GM21447 (cell line): ENCODE measurements around the gene NOTCH3.

Source experiments
- ATAC-seq: cut with Tn5 transposase; IDR thresholded peaks from one replicate; pipeline ENCODE4 v1.9.1; 2021; ENCODE audit not compliant: unreplicated experiment

NOTCH3 gene

DNA sequence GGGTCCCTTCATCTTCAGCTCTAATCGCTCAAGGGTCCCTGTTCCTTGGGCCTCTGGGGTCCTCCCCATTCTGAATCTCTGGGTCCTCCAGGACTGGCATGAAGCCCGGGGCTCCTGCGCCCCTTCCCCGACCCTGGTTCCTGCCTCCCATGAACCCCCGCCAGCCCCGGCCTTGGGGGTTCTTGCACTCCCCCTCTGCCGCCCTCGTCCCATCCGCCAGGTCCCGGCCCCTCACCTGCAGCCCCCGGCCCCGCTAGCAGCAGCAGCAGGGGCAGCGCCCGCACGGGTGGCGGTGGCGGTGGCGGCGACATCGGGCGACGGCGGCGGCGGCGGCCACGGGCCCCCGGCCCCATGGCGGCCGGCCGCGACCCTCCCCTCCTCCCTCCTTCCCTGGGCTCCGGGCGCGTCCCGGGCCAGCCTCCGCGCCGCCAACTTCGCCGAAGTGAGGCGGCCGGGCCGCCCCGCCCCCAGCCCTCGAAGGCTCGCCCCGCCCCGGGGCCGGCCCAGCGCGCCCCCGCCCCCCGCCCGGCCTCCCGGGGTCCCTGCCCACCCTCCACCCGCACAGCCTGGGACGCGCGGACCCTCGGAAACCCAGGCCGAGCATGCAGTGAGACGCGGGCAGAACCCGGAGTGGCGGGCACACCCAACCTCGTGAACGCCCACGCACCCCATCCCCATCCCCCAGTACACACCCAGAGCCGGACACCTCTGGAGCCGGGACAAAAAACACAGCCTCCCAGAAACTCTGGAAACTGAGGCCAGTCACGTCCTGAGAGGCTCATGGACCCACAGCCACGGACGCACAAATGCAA is at the start of gene NOTCH3:
TSS of gene NOTCH3 (minus strand) at position 443 of the 812 bp plus-strand sequence. CDS start at position 353, 90 bp downstream.
- no peak for ATAC-seq

DNA sequence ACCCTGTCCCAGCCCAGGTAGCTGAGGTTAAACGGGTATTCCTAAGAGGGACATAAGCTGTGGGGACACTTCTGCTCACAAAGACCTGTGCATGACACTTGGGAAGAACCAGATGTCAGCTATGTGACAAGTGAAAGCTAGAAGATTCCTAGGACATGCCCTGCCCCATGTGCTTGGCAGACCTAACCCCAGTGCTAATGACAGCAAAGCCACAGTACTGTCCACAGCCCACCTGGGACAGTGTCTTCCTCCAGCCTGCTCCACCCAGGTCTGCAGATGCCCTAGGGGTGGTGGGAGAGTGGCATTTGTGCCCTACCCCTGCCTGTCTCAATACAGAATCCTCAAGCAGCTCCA is 49.8 kb upstream of the NOTCH3 start:
- ATAC-seq, result no peak

DNA sequence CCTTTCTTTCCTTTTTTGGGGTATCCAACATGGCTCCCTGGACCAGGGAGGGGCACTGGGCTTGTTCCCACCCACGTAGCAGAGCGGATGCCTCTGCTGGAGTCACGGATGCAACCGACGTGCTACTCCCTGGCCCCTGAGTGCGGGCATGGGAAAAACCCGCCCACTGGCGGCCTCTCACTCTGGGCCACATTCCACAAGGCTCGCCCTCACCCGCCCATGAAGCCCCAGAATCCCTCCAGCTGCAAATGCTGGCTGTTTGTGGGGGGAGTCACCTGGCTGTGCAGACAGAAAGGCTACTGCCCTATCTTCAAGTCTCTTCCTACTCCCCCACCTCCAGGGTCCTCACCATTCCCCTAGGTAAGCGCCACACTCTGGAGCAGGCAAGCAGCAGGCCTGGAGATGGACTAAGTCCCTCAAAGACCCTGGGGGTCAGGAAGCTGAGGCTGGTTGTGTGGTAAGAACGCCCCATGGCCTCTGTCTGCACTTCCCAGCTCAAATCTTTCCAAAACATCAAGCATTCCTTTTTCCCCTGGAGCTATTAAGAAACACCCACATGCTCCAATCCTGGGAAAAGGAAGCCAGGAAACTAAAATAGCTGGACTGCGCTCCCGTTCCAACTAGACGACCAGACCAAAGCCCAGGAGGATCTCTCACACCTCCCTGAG is 49.3 kb upstream of the NOTCH3 start:
- ATAC-seq, result no peak

DNA sequence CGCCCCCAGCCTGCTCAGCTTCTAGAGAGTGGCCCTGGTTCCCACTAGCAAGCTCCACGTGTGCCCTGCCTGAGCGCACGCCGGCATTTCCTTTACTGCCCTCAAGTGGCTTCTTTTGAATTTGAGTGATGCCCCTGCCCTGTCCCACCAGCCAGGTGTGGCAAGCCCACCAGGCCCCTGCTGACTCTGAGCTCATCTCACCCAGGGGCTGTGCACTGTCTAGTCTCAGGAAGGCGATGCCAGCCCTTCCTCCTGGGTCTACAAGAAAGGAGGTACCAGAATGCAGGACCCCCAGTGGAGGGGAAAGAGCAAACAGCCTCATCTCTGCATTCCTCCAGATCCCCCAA is 48.7 kb upstream of the NOTCH3 start:
- no peak for ATAC-seq

DNA sequence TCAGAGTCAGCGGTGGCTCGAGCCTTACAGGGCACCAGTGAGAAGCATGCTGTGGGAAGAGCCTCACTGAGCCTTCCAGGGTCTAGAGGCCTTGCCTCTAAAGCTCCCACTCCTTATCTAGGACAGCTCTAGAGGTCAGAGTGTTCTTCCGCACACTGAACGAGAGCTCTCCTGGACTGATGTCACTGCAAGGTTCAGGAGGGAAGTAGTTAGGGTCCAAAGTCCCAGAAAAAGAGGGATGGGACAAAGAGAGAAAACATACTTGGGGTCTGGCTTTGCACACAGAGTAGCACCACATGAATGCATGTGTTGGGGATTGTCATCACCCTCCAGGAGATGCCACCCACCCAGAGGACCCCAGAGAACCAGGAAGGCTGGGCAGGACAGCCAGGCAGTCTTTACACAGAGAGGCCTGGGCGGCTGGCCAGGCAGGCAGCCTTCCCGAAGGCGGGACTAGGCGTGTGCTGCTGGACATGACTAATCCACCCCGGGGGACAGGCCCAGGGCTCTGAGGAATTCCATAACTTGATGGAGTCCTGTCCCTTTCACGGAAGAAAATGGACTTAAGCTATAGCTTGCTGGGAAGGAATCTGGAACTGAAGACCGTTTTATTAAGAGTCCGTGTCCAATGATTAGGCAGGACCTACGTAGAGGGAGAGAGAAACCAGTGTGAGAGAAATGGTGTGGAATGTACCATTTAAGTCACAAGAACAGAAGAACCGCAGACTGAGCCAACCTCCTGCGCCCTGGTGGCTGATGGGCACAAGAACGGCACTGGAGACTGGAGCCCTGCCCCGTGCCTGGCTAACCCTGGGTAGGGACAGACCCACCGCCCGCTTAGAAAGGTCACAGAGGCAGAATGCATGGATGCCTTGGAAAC is 48.1 kb upstream of the NOTCH3 start:
- ATAC-seq, result no peak

DNA sequence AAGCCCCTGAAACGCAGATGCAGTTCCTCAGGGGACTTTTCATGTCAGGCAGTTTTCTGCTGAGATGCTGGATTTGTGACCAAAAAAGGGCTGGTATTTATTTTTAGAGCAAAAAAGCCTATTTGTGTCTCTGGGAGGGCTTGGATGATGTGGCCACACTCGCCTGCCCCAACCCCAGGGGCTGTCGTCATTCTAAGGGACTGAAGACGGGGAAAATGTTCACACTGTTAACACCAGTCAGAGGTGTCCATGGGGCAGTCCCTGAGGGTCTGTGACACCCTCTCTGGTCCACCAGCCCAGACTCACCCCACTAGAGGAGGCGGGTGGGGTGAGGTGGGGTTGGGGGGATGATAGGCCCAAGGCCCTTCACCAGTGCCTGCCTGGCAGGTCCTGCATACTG is 47.3 kb upstream of the NOTCH3 start:
- ATAC-seq, result no peak

DNA sequence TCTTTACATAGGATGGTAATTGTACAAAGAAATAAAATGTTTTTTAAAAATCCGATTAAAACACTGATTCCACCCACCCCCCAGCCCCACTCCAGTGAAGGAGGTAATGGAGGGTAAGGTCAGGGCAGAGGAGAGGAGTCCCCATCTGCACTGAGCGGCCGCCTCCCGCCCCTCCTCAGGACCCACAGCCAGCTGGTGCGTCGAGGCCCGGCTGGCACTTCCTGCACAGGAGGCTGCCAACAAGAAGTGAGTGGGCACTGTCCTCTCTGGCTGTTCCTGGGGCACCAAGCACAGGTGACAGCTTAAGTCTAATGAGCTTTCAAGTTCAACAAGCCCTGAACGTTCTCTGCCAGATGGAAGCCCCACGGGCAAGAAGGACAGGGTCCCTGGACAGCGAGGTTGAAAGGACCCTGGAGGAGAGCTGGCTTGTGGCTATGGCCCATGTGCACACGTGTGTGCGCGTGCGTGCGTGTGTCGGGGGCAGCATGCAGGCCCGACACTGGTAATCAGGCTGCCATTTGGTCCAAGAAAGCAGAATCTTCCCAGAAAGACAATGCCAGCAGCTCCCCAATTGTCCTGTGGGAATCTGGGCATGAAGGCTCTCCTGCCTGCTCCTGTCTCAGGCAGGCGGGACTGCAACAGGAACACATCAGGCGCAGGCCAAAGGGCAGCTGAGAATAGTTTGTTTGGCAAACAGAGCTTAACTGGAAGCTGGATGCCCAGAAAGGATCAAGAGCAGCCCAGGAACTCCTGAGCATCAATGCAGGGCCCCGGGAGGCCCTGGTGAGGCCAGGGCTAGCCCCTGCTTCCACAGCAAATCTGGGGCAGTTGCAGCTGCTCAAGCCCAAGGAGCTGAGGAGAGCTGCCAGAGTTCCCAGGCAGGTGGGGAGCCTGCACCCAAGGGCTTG is 46.6 kb upstream of the NOTCH3 start:
- ATAC-seq, result no peak

DNA sequence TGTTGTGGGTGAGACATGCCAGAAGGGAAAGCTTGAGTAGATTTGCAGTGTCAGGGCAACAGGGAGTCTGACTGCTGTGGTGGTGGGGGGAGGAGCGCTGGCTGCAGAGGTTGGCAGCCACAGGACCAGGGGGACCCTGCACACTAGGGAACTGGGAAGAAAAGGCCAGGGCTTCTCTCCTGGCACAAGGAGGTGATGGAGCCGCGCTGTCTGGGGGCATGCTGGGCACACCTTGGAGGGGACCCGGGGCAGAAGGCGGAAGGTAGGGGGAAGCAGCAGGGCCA is 45.3 kb upstream of the NOTCH3 start:
- no peak for ATAC-seq

DNA sequence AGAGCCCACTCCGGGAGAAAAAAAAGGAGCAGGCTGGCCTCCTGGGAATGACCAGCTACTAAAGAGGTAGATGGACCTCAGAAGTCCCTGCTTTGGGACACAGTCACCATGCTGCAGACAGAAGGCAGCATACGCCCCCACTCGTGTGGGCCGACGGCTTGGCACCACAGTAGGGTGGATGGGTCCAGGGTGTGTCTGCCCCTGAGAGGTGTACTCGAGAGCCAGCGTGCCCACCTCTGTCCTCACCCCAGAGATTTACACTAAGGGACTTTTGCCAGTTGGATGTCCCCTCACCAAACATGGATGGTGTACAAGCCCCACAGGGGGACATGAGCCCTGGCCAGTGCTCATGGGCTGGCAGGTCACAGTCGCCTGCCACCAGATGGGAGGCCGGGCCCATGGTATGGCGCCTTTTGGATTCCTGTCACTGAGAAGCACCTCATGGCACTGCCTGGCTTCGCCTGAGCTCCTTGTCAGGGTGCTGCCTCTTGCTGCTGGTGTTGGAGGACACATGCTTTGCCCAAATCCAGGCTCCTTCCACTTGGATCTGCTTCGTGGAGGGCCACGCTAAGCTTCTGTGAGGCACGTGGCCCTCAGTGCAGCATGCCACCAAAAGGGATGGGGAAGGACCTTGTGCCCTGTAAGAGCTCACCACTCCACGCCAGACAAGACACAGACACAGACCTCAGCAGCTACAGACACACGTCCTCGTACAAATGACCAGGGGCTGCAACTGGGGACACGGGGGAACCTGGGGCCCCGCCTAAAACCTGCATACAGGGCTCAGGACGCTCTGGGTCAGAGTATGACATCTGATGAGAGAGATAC is 44.8 kb upstream of the NOTCH3 start:
- no peak for ATAC-seq

DNA sequence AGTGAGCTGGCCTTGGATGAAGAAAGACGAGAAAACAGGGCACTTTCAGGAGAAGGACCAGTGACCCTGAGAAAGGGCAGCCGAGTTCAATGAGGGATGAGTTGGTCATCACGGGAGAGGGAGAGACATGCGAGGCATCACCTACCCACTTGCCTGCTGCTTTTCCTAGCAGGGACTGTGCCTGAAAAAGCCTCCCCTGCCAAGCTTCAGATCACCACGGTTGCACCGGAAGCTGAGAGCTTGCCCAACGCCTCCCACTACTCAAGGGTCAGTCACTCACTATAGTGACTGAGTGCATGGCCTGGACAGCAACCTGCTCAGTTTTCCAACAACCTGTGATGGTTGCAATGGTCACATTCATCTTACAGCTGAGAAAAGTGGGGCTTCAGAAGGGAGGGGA is 44.0 kb upstream of the NOTCH3 start:
- ATAC-seq, result no peak

DNA sequence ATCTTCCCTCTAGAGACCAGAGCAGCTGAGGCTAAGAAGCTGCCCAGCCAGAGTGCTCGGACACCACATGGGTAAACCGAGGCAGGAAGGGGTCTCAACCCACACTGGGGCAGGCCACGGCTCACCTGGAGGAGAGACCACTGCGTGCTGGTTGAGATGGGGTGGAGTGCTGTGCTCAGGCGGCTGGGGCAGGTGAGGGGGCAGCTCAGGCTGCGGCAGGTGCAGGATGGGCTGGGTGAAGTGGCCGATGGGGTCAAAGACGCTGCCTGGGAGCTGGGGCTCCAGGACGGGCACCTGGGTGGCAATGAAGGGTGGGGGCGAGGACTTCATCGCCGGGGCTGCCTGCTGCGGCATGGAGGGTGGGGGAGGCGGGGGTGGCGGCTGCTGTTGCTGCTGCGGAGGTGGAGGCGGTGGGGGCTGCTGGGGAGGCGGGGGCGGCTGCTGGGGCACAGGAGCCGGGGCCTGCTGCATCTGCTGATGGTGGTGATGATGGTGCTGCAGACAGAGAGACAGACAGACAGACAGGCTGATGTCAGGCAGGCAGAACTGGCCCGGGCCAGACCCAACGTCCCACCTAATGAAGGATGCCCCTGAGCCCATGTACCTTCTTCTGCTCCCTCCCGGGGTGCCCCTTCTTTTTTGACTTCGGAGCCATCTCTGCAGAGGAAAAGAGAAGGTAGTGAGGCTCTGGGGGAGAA is 43.5 kb upstream of the NOTCH3 start:
- ATAC-seq, result no peak

DNA sequence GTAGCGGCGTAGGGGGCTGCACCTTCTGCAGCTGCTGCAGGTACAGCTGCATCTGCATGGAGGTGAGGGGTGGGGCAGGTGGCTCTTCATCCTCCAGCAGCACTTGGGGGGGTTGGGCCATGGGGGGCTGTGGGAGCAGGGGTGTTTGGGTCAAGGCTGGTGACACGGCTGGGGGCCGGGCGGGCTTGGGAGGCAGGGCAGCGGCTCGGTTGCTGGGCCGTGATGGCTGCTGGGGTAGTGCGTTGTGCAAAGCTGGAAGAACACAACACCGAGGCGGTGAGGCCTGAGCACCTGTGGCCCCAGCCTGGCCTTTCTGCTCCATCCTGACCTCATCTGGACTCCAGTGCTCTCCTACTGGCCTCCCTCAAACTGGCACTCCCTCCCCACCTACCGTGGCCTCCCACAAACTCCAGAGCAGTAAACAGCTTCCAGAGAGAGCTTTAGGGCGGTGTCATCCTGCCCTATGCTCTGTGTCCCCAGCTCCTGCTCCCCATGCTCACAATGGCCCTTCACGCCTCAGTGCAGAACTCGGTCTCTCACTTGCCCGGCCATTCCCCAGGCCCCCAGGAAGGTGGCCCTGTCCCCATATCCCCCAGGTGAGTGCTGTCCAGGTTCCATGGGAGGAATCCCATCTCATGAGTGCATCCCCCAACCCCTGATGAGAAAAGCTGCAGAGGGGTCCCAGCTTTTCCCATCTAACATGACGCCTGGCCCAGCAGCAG is 42.6 kb upstream of the NOTCH3 start:
- no peak for ATAC-seq

DNA sequence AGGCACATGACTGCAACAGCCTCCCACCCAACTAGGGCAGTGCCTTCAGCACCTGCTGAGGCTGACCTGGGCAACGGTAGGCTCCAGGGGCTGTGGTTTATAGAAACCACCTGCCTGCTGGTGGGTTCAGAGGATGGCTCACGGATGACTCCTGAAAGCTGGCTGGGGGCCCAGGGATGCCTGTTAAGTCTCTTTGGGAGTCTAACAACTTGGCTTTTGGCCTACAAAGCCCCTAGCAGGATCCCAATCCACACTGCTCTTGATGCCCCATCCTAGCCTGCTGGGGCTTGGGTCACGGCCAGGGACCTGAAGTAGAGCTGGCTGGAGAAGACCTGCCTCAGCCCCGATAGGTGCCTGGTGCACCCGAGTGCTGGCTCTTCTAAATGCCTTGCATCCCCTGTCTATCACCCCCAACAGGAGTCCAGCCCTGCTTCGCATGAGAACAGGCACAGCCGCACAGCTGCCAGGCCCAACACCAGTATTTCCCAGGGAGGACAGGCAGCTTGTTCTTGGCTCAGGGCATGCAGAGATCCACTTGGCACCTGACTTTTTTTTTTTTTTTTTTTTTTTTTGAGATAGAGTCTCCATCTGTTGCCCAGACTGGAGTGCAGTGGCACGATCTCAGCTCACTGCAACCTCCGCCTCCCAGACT is 40.6 kb upstream of the NOTCH3 start:
- no peak for ATAC-seq

DNA sequence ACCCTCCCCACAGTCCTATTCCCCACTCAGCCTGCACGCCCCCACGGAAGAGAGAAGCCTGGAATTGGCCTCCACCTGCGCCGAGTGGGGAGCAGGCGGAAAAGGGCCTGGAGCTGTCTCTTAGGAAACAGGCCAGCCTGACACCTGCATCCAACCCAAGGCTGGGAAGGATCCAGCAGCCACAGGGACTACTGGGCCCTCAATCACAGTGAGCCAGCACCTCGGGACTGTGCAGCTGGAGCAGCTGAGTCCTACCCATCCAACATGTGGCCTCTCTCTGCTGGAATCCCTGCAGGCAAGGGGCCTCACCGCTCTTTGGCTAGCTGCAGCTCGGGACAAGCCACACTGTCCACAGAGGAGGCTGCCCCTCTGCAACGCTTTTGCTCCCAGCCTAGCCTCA is 39.7 kb upstream of the NOTCH3 start:
- no peak for ATAC-seq

DNA sequence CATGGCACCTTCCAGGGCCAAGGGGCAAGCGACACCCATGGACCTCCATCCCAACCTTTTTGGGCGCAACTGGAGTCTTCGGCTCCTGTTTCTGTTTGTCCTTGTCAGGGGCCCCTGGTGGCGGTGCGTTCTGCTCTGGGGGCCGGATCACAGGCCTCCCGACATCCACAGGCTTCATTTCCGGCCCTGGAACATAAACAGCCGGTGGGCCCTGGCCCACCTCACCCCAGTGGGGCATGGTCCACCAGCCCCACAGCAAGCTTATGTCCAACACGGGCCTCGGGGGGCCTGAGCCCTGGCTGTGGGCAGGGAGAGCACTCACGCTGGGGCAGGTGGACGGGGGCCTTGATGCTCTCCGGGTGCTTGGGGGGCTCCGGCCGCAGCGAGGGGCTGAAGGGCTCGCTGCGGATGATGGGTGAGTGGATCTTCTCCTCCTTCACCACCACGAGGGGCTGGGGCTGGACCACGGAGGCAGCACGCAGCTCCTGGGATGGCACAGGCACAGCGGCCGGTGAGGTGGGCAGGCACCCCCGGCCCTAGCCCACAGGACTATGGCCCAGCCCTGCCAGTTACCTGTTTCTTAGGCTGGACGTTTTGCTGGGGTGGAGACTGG is 38.6 kb upstream of the NOTCH3 start:
- no peak for ATAC-seq

DNA sequence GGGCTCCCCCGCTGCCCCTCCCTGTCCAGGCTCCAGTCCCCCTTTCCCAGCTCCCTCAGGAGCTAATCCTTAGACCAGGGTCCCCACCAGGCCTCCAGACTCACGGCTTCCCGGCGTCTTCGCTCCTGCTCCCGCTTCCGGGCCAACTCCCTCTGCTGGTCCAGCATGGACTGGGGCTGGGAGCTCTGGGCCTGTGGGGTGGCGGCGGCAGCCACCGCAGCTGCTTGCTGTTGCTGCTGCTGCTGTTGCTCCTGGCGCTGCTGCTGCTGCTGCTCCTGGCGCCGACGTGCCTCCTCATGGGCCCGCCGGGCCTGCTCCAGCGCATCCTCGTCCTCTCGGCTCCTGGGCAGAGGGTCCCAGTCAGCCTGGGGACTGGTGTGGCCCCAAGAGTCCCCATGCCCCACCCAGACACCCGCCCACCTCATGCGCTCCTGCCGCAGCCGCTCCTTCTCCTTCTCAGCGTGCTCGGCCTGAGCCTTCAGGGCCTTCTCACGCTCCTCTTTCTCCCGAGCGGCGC is 37.9 kb upstream of the NOTCH3 start:
- ATAC-seq, result no peak

DNA sequence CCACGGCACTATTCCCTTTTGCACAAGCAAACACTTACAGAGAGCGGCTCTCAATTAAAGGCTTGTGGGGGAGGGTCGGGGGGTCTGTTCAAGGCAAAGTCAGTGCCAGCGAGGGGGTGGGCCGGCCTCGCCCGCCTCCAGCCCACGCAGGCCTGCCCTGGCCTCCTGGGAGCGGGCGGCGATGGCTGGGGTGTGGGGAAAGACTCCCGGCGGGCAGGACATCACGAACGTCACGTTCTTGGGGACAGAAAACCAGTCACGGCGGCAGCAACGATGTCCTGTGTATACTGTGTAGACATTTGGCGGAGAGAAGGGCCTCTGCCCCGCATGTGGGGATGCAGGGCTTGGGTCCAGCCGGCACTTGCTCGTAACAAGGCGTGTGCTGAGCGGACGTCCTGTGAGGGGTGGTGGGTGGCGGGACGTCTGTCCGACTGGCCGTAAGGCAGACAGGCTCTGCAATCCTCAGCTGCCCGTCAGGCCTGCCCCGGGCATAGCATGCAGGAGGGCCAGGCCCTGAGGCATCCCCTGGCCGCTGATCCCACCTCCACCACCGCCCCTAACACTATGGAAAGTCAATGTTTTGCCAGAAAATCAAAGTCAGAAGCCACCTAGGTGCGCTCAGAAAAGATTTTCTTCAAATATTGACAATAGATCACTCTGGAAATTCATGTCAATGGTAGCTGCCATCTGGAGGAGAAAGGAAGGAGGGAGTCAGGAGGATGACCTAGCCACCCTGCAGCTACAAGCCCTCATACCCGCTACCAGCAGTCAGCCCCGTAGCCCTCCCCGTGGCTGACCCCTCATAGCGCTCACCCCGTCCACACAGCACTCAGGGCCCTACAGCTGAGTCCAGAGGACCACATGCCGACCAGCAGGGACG is 37.2 kb upstream of the NOTCH3 start:
- ATAC-seq, result no peak
